ENCODE results near the gene PLEKHO1.

PLEKHO1 gene

GRCh38 chr1:150110116-150110515, 39.6 kb upstream of the PLEKHO1 start:
- TF ChIP-seq CTCF (conservative IDR thresholded peaks at IDR 0.05; ENCODE audit: low read depth, low read length), result no peak

GRCh38 chr1:150111670-150112069, 38.0 kb upstream of the PLEKHO1 start:
- H3K4me1 ChIP-seq (ENCODE audit: low read depth, poor library complexity, severe bottlenecking), result peaks cover 16% of the 10 kb centered on the region
- no peaks in the 10 kb centered on the region for H3K36me3 ChIP-seq (ENCODE audit: insufficient read depth)
- TF ChIP-seq CTCF (conservative IDR thresholded peaks at IDR 0.05; ENCODE audit: low read depth, low read length), result no peak
- H2AFZ ChIP-seq (ENCODE audit: low read depth), result no peak overlapping the region
- no peak overlapping the region for H3K9ac ChIP-seq
- H3K79me2 ChIP-seq (ENCODE audit: insufficient read depth, low read depth), result no peaks in the 10 kb centered on the region
- no peak overlapping the region for H3K4me2 ChIP-seq
- H3K27ac ChIP-seq, result no peak overlapping the region
- H4K20me1 ChIP-seq (ENCODE audit: insufficient read depth), result no peaks in the 10 kb centered on the region
- H3K27me3 ChIP-seq (ENCODE audit: insufficient read depth, low read depth), result no peaks in the 10 kb centered on the region
- no peak overlapping the region for H3K4me3 ChIP-seq (IDR thresholded peaks at IDR 0.05; ENCODE audit: insufficient read depth, low read depth, low read length)

More at GRCh38 chr1:150110116-150110515, 39.6 kb upstream of the PLEKHO1 start:
- H3K4me1 ChIP-seq (ENCODE audit: low read depth, poor library complexity, severe bottlenecking), result peaks cover 32% of the 10 kb centered on the region
- no peak overlapping the region for H3K4me2 ChIP-seq
- H3K4me3 ChIP-seq (IDR thresholded peaks at IDR 0.05; ENCODE audit: insufficient read depth, low read depth, low read length), result no peak overlapping the region
- no peak overlapping the region for H3K9ac ChIP-seq
- H3K36me3 ChIP-seq (ENCODE audit: insufficient read depth), result no peaks in the 10 kb centered on the region
- H4K20me1 ChIP-seq (ENCODE audit: insufficient read depth), result no peaks in the 10 kb centered on the region
- no peaks in the 10 kb centered on the region for H3K27me3 ChIP-seq (ENCODE audit: insufficient read depth, low read depth)
- no peak overlapping the region for H2AFZ ChIP-seq (ENCODE audit: low read depth)
- H3K79me2 ChIP-seq (ENCODE audit: insufficient read depth, low read depth), result no peaks in the 10 kb centered on the region
- no peak overlapping the region for H3K27ac ChIP-seq

GRCh38 chr1:150115121-150115520, 34.6 kb upstream of the PLEKHO1 start:
- H3K36me3 ChIP-seq (ENCODE audit: insufficient read depth), result no peaks in the 10 kb centered on the region
- no peaks in the 10 kb centered on the region for H4K20me1 ChIP-seq (ENCODE audit: insufficient read depth)
- H3K4me3 ChIP-seq (IDR thresholded peaks at IDR 0.05; ENCODE audit: insufficient read depth, low read depth, low read length), result no peak overlapping the region
- no peak overlapping the region for H3K9ac ChIP-seq
- H3K4me1 ChIP-seq (ENCODE audit: low read depth, poor library complexity, severe bottlenecking), result no peaks in the 10 kb centered on the region
- H2AFZ ChIP-seq (ENCODE audit: low read depth), result no peak overlapping the region
- H3K27ac ChIP-seq, result no peak overlapping the region
- no peaks in the 10 kb centered on the region for H3K79me2 ChIP-seq (ENCODE audit: insufficient read depth, low read depth)
- TF ChIP-seq CTCF (conservative IDR thresholded peaks at IDR 0.05; ENCODE audit: low read depth, low read length), result no peak
- no peaks in the 10 kb centered on the region for H3K27me3 ChIP-seq (ENCODE audit: insufficient read depth, low read depth)
- H3K4me2 ChIP-seq, result no peak overlapping the region

- no peak overlapping the region for H2AFZ ChIP-seq (ENCODE audit: low read depth)
- H3K79me2 ChIP-seq (ENCODE audit: insufficient read depth, low read depth), result no peaks in the 10 kb centered on the region
- no peaks in the 10 kb centered on the region for H3K36me3 ChIP-seq (ENCODE audit: insufficient read depth)
- H3K27me3 ChIP-seq (ENCODE audit: insufficient read depth, low read depth), result no peaks in the 10 kb centered on the region
- H4K20me1 ChIP-seq (ENCODE audit: insufficient read depth), result no peaks in the 10 kb centered on the region
- no peak for TF ChIP-seq CTCF (conservative IDR thresholded peaks at IDR 0.05; ENCODE audit: low read depth, low read length)
- no peak overlapping the region for H3K27ac ChIP-seq
- no peak overlapping the region for H3K4me2 ChIP-seq
- H3K9ac ChIP-seq, result no peak overlapping the region
- H3K4me3 ChIP-seq (IDR thresholded peaks at IDR 0.05; ENCODE audit: insufficient read depth, low read depth, low read length), result no peak overlapping the region
- H3K4me1 ChIP-seq (ENCODE audit: low read depth, poor library complexity, severe bottlenecking), result no peaks in the 10 kb centered on the region
Observed at GRCh38 chr1:150118716-150119115, 31.0 kb upstream of the PLEKHO1 start.

Measured in KMS-11 (cell line).